Dendritic cell treated with granulocyte-macrophage colony-stimulating factor and Interleukin-4, amounts not matched to agents 40 ng/mL and 50 ng/mL, for 4 days (primary cell): ENCODE measurements around the gene PYGL.

Experiments used
- H3K27ac Mint-ChIP-seq: one replicate; pipeline ENCODE4 v1.8.0; 2022; ENCODE audit warnings: mild to moderate bottlenecking, mixed read lengths
- H3K27me3 Mint-ChIP-seq: one replicate; pipeline ENCODE4 v1.8.0; 2022; ENCODE audit warnings: mild to moderate bottlenecking, mixed read lengths
- H3K36me3 Mint-ChIP-seq: one replicate; pipeline ENCODE4 v1.8.0; 2022; ENCODE audit warnings: low read depth, mixed read lengths
- H3K4me1 Mint-ChIP-seq: one replicate; pipeline ENCODE4 v1.8.0; 2022; ENCODE audit warnings: low read depth, mixed read lengths
- H3K4me3 Mint-ChIP-seq: one replicate; pipeline ENCODE4 v1.8.0; 2022; ENCODE audit warnings: mild to moderate bottlenecking, moderate library complexity, mixed read lengths
- H3K9me3 Mint-ChIP-seq: one replicate; pipeline ENCODE4 v1.8.0; 2022; ENCODE audit warnings: mixed read lengths
- intact Hi-C: fragments of 100-400 bp; cut with micrococcal nuclease; formaldehyde crosslinking; loops from one replicate; pipeline ENCODE4 v1.15.0; 2022

PYGL gene

DNA sequence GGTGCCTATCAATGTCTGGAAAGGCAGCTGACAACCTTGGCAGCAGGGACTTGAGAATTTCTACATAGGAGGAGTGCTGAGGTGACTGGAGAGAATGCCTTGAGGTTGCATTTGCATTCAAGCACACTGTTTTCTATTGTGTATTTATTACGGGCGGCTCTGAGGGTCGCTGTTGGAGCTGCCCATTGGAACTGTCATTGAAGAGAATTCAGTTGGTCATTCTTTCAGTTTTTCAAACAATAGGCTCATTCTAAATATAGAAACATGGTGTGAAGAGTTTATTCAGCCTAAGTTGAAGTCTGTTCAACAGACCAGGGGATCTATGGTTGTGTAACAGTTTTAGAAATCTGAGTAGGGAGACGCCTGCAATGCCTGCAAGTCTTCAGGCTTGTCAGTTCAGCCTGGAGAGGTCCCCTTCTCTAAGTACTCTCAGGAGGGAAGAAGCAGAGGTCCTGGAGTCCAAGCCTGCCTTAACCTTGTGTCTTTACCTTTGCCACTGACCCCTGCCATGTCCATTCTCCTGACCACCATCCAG is 82.2 kb downstream of the PYGL start:
- Mint-ChIP-seq H3K4me3 (no peak overlapping the region), H3K9me3 (no peaks in the 10 kb centered on the region), H3K27me3 (peaks cover 2% of the 10 kb centered on the region), H3K4me1 (peaks cover 15% of the 10 kb centered on the region), H3K27ac (no peak overlapping the region), H3K36me3 (no peaks in the 10 kb centered on the region)
- intact Hi-C loops = loop anchor here (5.0 kb wide), 1 partner anchor 85 kb away; no protein-coding TSS in a partner anchor

DNA sequence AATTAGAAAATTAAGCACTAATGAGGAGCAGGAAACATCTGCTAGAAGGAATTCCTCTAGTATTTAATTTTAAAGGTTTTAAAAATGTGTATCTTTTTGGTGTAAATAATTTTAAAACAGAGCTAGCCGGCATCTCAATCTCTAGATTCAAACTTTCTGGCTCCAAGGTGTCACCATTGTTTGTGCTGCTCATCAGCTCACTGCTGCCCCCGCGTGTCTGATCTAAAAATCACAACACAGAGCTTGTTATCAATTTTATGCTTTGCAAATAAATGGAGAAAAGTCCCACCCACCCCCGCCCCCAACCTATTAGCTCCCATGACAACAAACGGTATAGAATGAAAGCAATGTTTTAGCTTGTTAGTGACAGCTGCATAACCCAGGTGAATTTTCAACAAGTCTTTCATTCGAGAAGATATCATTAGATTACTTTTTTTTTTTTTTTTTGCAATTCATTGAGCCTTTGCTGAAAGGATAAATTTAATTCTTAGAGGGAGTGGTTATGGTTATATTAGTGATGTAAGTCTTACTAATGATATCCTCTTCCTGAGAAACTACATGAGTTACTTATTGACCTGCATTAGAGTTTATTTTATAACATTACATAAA is 83.7 kb downstream of the PYGL start:
- no peaks in the 10 kb centered on the region for H3K36me3 Mint-ChIP-seq
- H3K27me3 Mint-ChIP-seq = peaks cover 2% of the 10 kb centered on the region
- intact Hi-C loops = loop anchor here (2.0 to 5.0 kb wide), 2 partner anchors 30 to 83 kb away; partner anchors contain the start of gene NIN
- H3K4me3 Mint-ChIP-seq = peak overlapping the region; percentile 84
- H3K27ac Mint-ChIP-seq = peak overlapping the region; percentile 78
- H3K4me1 Mint-ChIP-seq = peaks cover 12% of the 10 kb centered on the region
- H3K9me3 Mint-ChIP-seq = no peaks in the 10 kb centered on the region

DNA sequence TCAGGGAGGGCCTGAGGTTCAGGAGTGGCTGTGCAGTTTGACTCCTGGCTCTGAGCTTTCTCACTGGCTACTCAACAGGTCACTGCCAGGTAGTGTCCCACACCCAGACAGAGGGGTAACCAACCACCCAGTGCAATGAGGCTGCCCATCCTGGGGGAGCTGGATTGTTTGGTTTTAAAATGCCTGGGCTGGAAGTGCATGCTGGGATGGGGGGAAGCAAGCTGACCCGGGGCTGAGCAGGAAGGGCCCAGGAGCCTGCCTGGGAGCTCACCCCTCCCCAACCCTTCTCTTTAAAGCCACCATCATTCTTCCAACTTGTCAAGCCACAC is 85.0 kb downstream of the PYGL start:
- no peak overlapping the region for H3K27ac Mint-ChIP-seq

DNA sequence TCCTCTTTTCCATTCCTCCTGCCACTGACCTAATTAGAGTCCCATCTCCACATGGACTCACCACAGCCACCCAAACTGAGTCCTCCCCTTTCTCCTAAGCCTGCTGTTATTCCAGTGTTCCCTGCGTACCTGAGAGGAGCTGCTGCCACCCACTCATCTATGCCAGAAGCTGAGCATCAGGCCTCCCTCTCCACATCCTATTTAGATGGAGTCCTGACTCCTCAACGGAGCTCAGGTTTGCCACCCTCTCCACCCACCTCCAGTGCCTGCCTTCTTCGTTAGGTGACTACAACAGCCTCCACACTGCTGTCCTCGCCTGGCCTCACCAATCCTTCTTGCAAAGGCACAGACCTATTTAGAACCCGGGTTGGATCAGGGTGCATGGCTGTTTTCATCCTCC is 87.6 kb downstream of the PYGL start:
- Mint-ChIP-seq H3K9me3 (no peaks in the 10 kb centered on the region), H3K4me3 (no peak overlapping the region), H3K27me3 (peaks cover 2% of the 10 kb centered on the region), H3K27ac (no peak overlapping the region), H3K4me1 (peaks cover 13% of the 10 kb centered on the region), H3K36me3 (no peaks in the 10 kb centered on the region)
- intact Hi-C loops = loop anchor here (5.0 kb wide), 1 partner anchor 54 kb away; no protein-coding TSS in a partner anchor

More for the DNA sequence above, 85.0 kb downstream of the PYGL start:
- peaks cover 13% of the 10 kb centered on the region for H3K4me1 Mint-ChIP-seq
- H3K9me3 Mint-ChIP-seq = no peaks in the 10 kb centered on the region
- H3K27me3 Mint-ChIP-seq = peaks cover 2% of the 10 kb centered on the region
- intact Hi-C loops = loop anchor here (5.0 kb wide), 1 partner anchor 57 kb away; no protein-coding TSS in a partner anchor
- H3K36me3 Mint-ChIP-seq = no peaks in the 10 kb centered on the region
- peak overlapping the region; percentile 84 for H3K4me3 Mint-ChIP-seq

DNA sequence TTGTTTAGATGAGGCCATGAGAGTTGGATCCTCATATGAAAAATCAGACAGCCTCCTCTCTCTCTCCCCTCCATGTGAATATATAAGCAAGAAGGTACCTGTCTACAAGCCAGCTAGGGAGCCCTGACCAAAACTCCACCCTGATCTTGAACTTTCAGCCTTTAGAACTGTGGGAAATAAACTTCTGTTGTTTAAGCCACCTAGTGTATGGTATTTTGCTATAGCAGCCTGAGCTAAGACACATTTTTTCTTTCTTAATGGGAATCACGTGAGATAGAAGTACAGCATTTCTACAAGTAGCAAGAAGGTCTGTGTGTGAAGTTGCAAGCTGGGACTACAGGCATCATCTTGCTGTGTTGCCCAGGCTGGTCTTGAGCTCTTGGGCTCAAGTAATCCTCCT is 88.7 kb downstream of the PYGL start:
- H3K27ac Mint-ChIP-seq = no peak overlapping the region
- no peak overlapping the region for H3K4me3 Mint-ChIP-seq
- intact Hi-C loops = loop anchor here (5.0 kb wide), 1 partner anchor 53 kb away; no protein-coding TSS in a partner anchor
- peaks cover 13% of the 10 kb centered on the region for H3K4me1 Mint-ChIP-seq
- peaks cover 2% of the 10 kb centered on the region for H3K27me3 Mint-ChIP-seq
- no peaks in the 10 kb centered on the region for H3K36me3 Mint-ChIP-seq
- H3K9me3 Mint-ChIP-seq = no peaks in the 10 kb centered on the region
